Liver (tissue), 3 donors: ENCODE results near the gene AP5S1.

ENCODE experiments used
- GABPA ChIP-seq, 2 donors: IDR thresholded peaks in 1 of 2; conservative IDR thresholded peaks in 1 of 2; 2 replicates each; pipeline ENCODE4 v1.6.1; 2016; ENCODE audit warnings: antibody characterized with exemption in 2 of 2, mild to moderate bottlenecking in 1 of 2, moderate library complexity in 1 of 2
- JUND ChIP-seq, 2 donors: IDR thresholded peaks; 2 replicates each; pipeline ENCODE4 v1.6.1; 2016; ENCODE audit warnings: antibody characterized with exemption in 2 of 2
- NR2F2 ChIP-seq: IDR thresholded peaks from 2 replicates; pipeline ENCODE4 v1.6.1; 2016; ENCODE audit warnings: antibody characterized with exemption
- RAD21 ChIP-seq, 2 donors: IDR thresholded peaks; 2 replicates each; pipeline ENCODE4 v1.6.1; 2016; ENCODE audit warnings: antibody characterized with exemption in 2 of 2, mild to moderate bottlenecking in 2 of 2
- RXRA ChIP-seq, 2 donors: IDR thresholded peaks; 2 replicates each; pipeline ENCODE4 v1.6.1; 2017 to 2018; ENCODE audit warnings: antibody characterized with exemption in 2 of 2, mild to moderate bottlenecking in 1 of 2
- SP1 ChIP-seq: IDR thresholded peaks from 2 replicates; pipeline ENCODE4 v1.6.1; 2018; ENCODE audit warnings: antibody characterized with exemption, mild to moderate bottlenecking
- TAF1 ChIP-seq: conservative IDR thresholded peaks from 2 replicates; pipeline ENCODE4 v1.6.1; 2016; ENCODE audit warnings: antibody characterized with exemption, mild to moderate bottlenecking
- YY1 ChIP-seq: IDR thresholded peaks from 2 replicates; pipeline ENCODE4 v1.6.1; 2016; ENCODE audit warnings: antibody characterized with exemption, mild to moderate bottlenecking
- TF ChIP-seq, protein P1 (sequence below): fragments of 150-350 bp; IDR thresholded peaks from 2 replicates; pipeline ENCODE4 v1.5.1; 2017; ENCODE audit warnings: improper control_type of control experiment, low read depth, low read length; ENCODE audit not compliant: missing input control
- TF ChIP-seq, protein P2 (sequence below): IDR thresholded peaks from 2 replicates; pipeline ENCODE4 v1.6.1; 2016; ENCODE audit warnings: antibody characterized with exemption
- TF ChIP-seq, protein P3 (sequence below): IDR thresholded peaks from 2 replicates; pipeline ENCODE4 v1.6.1; 2016; ENCODE audit warnings: antibody characterized with exemption, mild to moderate bottlenecking
- TF ChIP-seq, protein P4 (sequence below): IDR thresholded peaks from 2 replicates; pipeline ENCODE4 v1.6.1; 2016; ENCODE audit warnings: antibody characterized with exemption
- donor health status: healthy.
- donor health status: healthy.

DNA sequence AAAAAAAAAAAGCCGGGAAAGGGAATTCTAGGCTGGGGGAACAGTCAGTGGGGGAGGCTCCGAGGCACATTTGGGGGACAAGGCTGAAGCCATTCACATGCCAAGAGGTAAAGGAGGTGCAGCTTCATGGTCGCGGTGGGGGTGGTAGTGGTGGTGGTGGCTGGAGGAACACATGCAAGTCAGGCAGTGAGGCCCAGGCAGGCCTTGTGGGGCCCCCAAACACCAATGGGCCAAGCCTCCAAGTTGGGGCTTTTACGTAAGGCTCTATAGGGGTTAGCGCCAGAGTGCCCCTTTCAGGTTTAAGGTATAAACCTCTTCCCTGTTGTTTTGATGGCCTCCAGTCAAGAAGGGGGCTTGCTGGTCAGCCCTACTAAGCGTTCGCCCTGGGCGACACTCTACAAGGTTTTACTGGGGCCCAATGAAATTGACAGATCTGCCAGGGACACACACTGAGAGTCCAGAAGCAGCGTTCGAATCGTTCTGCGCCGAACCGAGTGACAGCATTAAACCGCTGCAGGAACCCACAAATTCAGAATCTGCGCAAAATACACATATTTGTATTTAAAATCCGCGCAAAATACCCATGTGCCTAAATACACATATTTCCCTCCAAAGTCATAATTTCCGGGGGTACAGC is 818 bp upstream of the AP5S1 start:
- TF ChIP-seq, protein P1, sequence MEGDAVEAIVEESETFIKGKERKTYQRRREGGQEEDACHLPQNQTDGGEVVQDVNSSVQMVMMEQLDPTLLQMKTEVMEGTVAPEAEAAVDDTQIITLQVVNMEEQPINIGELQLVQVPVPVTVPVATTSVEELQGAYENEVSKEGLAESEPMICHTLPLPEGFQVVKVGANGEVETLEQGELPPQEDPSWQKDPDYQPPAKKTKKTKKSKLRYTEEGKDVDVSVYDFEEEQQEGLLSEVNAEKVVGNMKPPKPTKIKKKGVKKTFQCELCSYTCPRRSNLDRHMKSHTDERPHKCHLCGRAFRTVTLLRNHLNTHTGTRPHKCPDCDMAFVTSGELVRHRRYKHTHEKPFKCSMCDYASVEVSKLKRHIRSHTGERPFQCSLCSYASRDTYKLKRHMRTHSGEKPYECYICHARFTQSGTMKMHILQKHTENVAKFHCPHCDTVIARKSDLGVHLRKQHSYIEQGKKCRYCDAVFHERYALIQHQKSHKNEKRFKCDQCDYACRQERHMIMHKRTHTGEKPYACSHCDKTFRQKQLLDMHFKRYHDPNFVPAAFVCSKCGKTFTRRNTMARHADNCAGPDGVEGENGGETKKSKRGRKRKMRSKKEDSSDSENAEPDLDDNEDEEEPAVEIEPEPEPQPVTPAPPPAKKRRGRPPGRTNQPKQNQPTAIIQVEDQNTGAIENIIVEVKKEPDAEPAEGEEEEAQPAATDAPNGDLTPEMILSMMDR: no peak
- TF ChIP-seq, protein P2, sequence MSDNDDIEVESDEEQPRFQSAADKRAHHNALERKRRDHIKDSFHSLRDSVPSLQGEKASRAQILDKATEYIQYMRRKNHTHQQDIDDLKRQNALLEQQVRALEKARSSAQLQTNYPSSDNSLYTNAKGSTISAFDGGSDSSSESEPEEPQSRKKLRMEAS: no peak
- TF ChIP-seq, protein P3, sequence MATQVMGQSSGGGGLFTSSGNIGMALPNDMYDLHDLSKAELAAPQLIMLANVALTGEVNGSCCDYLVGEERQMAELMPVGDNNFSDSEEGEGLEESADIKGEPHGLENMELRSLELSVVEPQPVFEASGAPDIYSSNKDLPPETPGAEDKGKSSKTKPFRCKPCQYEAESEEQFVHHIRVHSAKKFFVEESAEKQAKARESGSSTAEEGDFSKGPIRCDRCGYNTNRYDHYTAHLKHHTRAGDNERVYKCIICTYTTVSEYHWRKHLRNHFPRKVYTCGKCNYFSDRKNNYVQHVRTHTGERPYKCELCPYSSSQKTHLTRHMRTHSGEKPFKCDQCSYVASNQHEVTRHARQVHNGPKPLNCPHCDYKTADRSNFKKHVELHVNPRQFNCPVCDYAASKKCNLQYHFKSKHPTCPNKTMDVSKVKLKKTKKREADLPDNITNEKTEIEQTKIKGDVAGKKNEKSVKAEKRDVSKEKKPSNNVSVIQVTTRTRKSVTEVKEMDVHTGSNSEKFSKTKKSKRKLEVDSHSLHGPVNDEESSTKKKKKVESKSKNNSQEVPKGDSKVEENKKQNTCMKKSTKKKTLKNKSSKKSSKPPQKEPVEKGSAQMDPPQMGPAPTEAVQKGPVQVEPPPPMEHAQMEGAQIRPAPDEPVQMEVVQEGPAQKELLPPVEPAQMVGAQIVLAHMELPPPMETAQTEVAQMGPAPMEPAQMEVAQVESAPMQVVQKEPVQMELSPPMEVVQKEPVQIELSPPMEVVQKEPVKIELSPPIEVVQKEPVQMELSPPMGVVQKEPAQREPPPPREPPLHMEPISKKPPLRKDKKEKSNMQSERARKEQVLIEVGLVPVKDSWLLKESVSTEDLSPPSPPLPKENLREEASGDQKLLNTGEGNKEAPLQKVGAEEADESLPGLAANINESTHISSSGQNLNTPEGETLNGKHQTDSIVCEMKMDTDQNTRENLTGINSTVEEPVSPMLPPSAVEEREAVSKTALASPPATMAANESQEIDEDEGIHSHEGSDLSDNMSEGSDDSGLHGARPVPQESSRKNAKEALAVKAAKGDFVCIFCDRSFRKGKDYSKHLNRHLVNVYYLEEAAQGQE: no peak
- TF ChIP-seq TAF1 (no peak), JUND (IDR thresholded peaks at IDR 0.05) (no peak), RAD21 (IDR thresholded peaks at IDR 0.05) (no peak), NR2F2 (no peak), YY1 (no peak), SP1 (no peak), GABPA (IDR thresholded peaks at IDR 0.05 in 1 of 2, conservative IDR thresholded peaks at IDR 0.05 in 1 of 2) (no peak), RXRA (IDR thresholded peaks at IDR 0.05) (no peak)
- TF ChIP-seq, protein P4, sequence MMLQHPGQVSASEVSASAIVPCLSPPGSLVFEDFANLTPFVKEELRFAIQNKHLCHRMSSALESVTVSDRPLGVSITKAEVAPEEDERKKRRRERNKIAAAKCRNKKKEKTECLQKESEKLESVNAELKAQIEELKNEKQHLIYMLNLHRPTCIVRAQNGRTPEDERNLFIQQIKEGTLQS: no peak
